Adipose tissue (tissue), 3 donors: Measurements from ENCODE around the gene STARD9. TPM values are rescaled to one million over a fixed set of nuclear protein-coding genes. Genes with fewer than 3 reads are reported as not detected.
"Not testable (repeated sequence)": the region's sequence is repeated elsewhere in the genome, so short reads cannot be mapped to it uniquely, and the experiment has no call there.

Experiments used
- H3K27ac ChIP-seq: one replicate; pipeline ENCODE4 v1.5.1; 2013; ENCODE audit warnings: low read depth, low read length
- WGBS, 3 donors: extraction: QIAGEN DNeasy Blood & Tissue Kit; methylation state at CpG; one replicate each; pipeline ENCODE4 v1.1.7; 2013; 5-methylcytosine and 5-hydroxymethylcytosine counted together
- polyA plus RNA-seq, 3 donors: library from polyadenylated mRNA; stranded (reverse); fragments of 200-250 nt; gene quantifications; one replicate each; pipeline ENCODE4 v1.2.3, GENCODE V29; 2013
- donor health status: healthy with polysubstance abuse.
- donor health status: Bipolar disorder and iron deficiency.
- donor health status: healthy.

Gene STARD9
- polyA plus RNA-seq, 3 donors, result 0.78 to 15.0 (median 3.8) TPM

DNA sequence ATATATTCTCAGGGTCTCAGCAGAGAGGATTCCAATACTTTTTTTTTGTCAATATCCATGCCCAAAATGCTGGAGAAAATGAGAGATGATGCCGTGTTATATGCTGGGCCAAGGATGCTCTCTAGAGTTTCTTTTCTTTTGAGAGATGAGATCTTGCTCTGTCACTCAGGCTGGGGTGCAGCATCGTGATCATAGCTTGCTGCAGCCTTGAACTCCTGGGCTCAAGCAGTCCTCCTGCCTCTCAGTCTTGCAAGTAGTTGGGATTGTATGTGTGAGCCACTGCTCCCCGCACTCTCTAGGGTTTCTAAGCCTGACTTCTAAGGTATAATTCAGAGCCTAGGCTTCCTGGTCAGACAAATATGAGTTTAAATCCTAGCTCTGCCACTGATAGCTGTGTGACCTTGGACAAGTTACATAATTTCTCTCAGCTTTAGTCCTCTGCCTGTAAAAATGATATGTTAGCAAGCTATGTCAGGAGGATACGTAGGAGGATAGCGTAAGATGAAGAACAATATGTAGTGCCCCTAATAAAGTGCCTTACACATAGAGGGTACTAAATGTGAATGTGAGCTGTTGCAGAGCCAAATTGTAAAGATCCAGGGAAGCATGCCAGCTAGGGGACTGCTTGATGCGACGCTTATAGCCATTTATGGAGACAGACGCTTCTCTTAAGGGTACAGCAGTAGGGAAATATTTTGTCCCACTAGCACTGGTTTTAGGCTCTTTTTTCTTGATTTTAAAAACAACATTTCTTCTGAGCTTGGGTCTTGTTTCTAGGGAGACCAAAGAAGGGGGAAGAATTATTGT, 7.4 kb downstream of the STARD9 start:
- H3K27ac ChIP-seq, result no peak overlapping the region
- 81 to 87% (median 84%) methylated on average over 8 of the region's 8 CpGs for WGBS, 3 donors

GRCh38 chr15:42584031-42584765, 8.8 kb downstream of the STARD9 start:
- no peak overlapping the region for H3K27ac ChIP-seq
- WGBS, 3 donors, result 34 to 39% (median 35%) methylated on average over 4 of the region's 4 CpGs

- WGBS, 3 donors, result 88 to 95% (median 94%) methylated on average over 5 of the region's 5 CpGs
- no peak overlapping the region for H3K27ac ChIP-seq
These were observed 15.3 kb downstream of the STARD9 start for GRCh38 chr15:42590619-42591237.

DNA sequence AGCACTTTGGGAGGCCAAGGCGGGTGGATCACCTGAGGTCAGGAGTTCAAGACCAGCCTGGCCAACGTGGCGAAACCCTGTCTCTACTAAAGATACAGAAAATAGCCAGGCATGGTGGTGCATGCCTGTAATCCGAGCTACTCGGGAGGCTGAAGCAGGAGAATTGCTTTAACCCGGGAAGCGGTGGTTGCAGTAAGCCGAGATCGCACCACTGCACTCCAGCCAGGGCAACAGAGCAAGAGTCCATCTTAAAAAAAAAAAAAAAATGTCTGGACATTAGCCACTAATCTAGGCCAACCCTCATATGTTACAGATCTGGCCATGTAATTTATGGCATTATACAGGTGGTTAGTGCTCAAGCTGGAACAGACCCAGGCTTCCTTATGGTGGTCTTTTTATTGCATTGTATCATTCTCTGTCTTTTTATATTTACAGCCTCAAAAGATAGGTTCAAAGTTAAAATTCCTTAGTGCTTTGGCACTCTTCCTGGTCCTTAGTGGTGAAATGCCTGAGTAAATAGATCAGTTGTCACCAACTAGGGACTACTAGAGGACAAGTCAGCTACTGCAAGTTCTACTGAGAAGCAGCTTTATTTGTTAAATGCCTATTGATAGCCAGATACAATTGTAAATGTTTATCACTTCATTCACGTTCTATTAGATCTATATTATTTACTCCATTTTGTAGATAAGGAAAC, 16.0 kb downstream of the STARD9 start:
- WGBS, 3 donors, result 80 to 91% (median 81%) methylated on average over 10 of the region's 10 CpGs
- H3K27ac ChIP-seq, result no peak overlapping the region

DNA sequence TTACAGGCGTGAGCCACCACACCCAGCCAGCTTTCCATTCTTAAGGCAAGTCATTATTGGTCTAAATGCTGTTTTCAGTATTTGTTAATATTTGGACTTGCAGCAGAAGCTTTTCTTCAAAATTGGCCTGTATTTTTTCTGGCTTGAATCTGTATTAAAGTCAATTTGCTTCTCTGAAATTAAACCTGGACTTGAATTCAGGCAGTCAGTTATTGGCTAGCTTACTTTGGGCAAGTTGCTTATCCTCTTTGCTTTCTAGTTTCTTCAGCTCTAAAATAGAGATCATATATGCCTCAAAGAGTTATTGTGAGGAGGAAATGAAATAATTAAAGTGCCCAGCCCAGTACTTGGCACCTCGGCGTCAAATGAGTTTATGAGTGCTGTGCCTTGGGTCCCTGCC, 17.3 kb downstream of the STARD9 start:
- no peak overlapping the region for H3K27ac ChIP-seq
- 65 to 88% (median 71%) methylated on average over 3 of the region's 3 CpGs for WGBS, 3 donors

DNA sequence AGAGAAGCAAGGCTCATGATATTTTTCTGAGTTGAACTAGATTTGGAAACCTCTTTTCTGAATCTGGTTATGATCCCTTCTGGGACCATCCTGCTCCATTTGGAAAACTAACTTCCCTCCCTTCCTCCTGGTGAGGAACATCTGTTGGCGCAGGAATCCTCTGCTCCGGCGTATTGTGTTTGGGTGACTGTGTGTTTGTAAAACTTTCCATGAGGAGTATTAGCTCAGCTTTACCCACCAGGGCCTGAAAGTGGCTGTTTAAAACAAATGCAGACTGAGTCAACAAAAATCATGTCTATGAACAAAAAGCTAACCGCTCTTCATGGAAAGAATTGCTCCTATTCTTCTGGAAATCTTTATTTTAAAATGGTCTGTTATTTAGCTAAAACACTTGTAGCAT, 17.7 kb downstream of the STARD9 start:
- 65 to 82% (median 68%) methylated on average over 4 of the region's 4 CpGs for WGBS, 3 donors
- H3K27ac ChIP-seq, result no peak overlapping the region

- no peak overlapping the region for H3K27ac ChIP-seq
- 70 to 80% (median 79%) methylated on average over 5 of the region's 5 CpGs for WGBS, 3 donors
These were observed 18.7 kb downstream of the STARD9 start for GRCh38 chr15:42594095-42594494.

GRCh38 chr15:42595626-42596240, 20.3 kb downstream of the STARD9 start:
- H3K27ac ChIP-seq, result no peak overlapping the region
- 31 to 49% (median 45%) methylated on average over 4 of the region's 4 CpGs for WGBS, 3 donors

- 95 to 98% (median 97%) methylated on average over 26 to 30 of the region's 30 CpGs for WGBS, 3 donors
These were observed 25.9 kb downstream of the STARD9 start for GRCh38 chr15:42601316-42601715.

DNA sequence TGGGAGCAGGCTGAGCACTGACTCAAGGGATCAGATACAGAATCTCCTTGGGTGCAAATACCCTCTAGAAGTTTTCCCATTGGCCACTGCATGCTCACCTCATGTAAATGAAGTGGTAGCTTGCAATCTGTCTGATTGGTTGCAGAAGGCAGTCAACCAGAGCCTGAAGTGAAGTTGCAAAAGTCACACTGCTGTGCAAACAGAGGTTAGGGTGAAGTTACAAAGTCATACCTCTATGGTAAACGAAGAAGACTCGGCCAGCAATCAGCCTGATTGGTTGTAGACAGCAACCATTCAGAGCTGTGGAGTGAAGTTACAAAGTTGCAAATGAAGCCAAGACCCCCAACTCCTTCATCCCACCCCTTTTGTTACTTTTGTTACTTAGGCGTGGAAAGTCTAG, 27.1 kb downstream of the STARD9 start:
- no peak overlapping the region for H3K27ac ChIP-seq
- 73 to 84% (median 81%) methylated on average over 3 of the region's 3 CpGs for whole genome bisulfite sequencing, 3 donors

More at GRCh38 chr15:42601316-42601715, 25.9 kb downstream of the STARD9 start:
- H3K27ac ChIP-seq, result not testable (repeated sequence)

GRCh38 chr15:42603978-42604377, 28.6 kb downstream of the STARD9 start:
- WGBS, 3 donors, result 76 to 89% (median 88%) methylated on average over 2 of the region's 2 CpGs
- no peak overlapping the region for H3K27ac ChIP-seq

- no peak overlapping the region for H3K27ac ChIP-seq
- 51 to 67% (median 53%) methylated on average over 8 of the region's 8 CpGs for WGBS, 3 donors
These were observed 29.7 kb downstream of the STARD9 start for GRCh38 chr15:42604894-42605744.

DNA sequence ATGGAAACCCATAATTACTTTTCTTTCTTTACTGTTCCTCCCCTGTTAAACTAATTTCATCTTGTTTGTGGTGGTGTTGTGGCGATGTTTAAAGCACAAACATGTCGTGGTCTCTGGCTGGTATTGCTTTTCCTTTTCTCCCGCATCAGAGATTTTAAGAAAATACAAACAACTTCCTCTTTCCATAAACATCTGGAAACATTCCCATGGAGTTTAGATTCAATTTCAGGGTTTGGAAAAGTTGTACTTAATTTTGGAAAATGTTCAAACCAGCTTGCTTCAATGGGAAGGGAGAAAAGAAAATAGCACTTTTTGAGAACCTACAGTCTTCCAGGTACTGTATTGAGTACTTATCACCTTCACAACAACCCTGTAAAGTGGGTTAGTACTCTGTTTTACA, 30.4 kb downstream of the STARD9 start:
- H3K27ac ChIP-seq, result no peak overlapping the region
- 40 to 58% (median 41%) methylated on average over 3 of the region's 3 CpGs for WGBS, 3 donors

DNA sequence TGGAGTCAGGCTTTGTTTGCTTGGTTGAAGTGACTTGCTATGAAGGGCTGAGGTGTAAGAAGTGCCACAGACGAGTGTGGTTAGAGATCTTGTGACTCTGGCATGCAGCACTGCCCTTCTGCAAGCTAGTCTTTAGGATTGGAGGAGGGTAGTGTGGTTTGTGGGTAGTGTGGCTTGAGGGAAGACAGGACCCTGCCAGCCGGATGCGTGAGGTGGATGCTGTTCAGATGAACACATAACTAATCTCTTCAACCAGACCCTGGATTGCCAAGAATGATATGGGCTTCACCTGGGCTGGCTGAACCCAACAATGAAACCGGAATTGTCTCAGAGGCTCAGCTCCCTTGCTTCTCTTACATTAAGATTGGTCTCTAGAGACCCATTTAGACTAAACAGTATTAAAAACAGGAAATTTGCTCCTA, 32.7 kb downstream of the STARD9 start:
- H3K27ac ChIP-seq, result no peak overlapping the region
- WGBS, 3 donors, result 19 to 52% (median 24%) methylated on average over 4 of the region's 4 CpGs

DNA sequence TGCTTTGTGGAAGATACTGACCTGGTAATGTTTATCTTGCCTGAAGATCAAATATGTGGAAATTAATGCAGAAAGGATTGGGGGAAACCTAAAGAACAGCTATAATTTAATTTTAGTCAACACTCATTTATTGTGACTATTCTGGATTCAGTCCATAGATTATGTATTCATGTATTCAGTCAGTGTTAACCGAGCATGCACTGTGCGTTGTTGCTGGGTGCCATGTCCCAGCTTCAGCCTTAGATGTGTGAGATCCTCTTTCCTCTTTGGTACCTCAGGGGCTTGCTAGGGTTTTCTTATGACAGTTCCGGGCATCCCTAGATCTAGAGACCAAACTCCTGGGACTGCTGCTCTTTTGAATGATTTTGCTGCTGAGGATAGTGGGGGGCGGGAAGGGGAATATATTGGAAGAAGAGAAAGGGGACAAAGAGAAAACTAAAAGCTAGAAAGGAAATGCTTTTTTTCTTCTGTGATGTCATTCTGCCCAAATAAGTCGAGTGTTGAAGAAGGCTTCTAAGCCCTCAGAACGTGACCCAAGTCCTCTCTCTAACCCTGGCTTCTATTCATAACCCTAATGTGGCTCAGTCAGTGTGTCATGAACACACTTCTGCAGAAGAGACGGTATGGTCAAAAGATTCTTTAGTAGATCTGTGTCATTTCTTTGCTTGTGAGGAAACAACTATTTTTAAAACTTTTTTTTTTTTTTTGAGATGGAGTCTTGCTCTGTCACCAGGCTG, 33.5 kb downstream of the STARD9 start:
- no peak overlapping the region for H3K27ac ChIP-seq
- 46 to 73% (median 50%) methylated on average over 7 of the region's 7 CpGs for WGBS, 3 donors

GRCh38 chr15:42611532-42611931, 36.1 kb downstream of the STARD9 start:
- H3K27ac ChIP-seq, result no peak overlapping the region
- 41 to 72% (median 69%) methylated on average over 1 of the region's 1 CpG for WGBS, 3 donors
